Fibroblast of pulmonary artery (primary cell): Measurements from ENCODE around the gene LELP1.

Experiments used
- DNase-seq: peaks from one replicate; pipeline ENCODE4 v3.0.0-alpha.2; 2010; ENCODE audit warnings: low read depth
- H3K4me3 ChIP-seq: replicated peaks from 2 replicates; pipeline ENCODE4 v1.5.1; 2011; ENCODE audit warnings: low read depth, mild to moderate bottlenecking, control low read depth, low read length, moderate library complexity
- CTCF ChIP-seq: IDR thresholded peaks from 2 replicates; pipeline ENCODE4 v1.5.1; 2011; ENCODE audit warnings: mild to moderate bottlenecking, control low read depth, low read length, inconsistent platforms; ENCODE audit errors: missing control alignments

LELP1 gene

GRCh38 chr1:153238527-153238926, 35.3 kb downstream of the LELP1 start:
- no peak for DNase-seq
- H3K4me3 ChIP-seq: no peak overlapping the region
- TF ChIP-seq CTCF: no peak

GRCh38 chr1:153242160-153242559, 38.9 kb downstream of the LELP1 start:
- DNase-seq: no peak
- no peak for TF ChIP-seq CTCF
- no peak overlapping the region for H3K4me3 ChIP-seq

- H3K4me3 ChIP-seq: no peak overlapping the region
- no peak for TF ChIP-seq CTCF
- no peak for DNase-seq
Measured at GRCh38 chr1:153245466-153245865, 42.2 kb downstream of the LELP1 start.

GRCh38 chr1:153246018-153246417, 42.8 kb downstream of the LELP1 start:
- no peak for TF ChIP-seq CTCF
- no peak for DNase-seq
- H3K4me3 ChIP-seq: no peak overlapping the region

- no peak overlapping the region for H3K4me3 ChIP-seq
- DNase-seq: no peak
- no peak for TF ChIP-seq CTCF
Measured at GRCh38 chr1:153246825-153247224, 43.6 kb downstream of the LELP1 start.

GRCh38 chr1:153248176-153248879, 45.1 kb downstream of the LELP1 start:
- DNase-seq: no peak
- TF ChIP-seq CTCF: no peak
- H3K4me3 ChIP-seq: no peak overlapping the region

- H3K4me3 ChIP-seq: no peak overlapping the region
- TF ChIP-seq CTCF: no peak
- no peak for DNase-seq
Measured at GRCh38 chr1:153250166-153250565, 46.9 kb downstream of the LELP1 start.
